ENCODE data around the gene FLNC.

- TF ChIP-seq, protein P1, sequence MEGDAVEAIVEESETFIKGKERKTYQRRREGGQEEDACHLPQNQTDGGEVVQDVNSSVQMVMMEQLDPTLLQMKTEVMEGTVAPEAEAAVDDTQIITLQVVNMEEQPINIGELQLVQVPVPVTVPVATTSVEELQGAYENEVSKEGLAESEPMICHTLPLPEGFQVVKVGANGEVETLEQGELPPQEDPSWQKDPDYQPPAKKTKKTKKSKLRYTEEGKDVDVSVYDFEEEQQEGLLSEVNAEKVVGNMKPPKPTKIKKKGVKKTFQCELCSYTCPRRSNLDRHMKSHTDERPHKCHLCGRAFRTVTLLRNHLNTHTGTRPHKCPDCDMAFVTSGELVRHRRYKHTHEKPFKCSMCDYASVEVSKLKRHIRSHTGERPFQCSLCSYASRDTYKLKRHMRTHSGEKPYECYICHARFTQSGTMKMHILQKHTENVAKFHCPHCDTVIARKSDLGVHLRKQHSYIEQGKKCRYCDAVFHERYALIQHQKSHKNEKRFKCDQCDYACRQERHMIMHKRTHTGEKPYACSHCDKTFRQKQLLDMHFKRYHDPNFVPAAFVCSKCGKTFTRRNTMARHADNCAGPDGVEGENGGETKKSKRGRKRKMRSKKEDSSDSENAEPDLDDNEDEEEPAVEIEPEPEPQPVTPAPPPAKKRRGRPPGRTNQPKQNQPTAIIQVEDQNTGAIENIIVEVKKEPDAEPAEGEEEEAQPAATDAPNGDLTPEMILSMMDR (IDR thresholded peaks at IDR 0.05): no peak
- no peak for TF ChIP-seq POLR2AphosphoS5 (IDR thresholded peaks at IDR 0.05; ENCODE audit: insufficient read depth in 1 of 2, low read depth in 1 of 2)
These were observed 76.0 kb downstream of the FLNC start for GRCh38 chr7:128906001-128906765.
